IPS-20b (cell line): Measurements from ENCODE around the gene C19orf12.
"Not testable (repeated sequence)": the region's sequence is repeated elsewhere in the genome, so short reads cannot be mapped to it uniquely, and the experiment has no call there.

ENCODE experiments used
- H3K27ac ChIP-seq: one replicate; pipeline ENCODE4 v1.5.1; 2013; ENCODE audit warnings: low read length
- H3K27me3 ChIP-seq: 2 replicates; pipeline ENCODE4 v1.6.1; 2013; ENCODE audit warnings: mild to moderate bottlenecking, low read length, inconsistent platforms; ENCODE audit not compliant: insufficient read depth
- H3K36me3 ChIP-seq: 2 replicates; pipeline ENCODE4 v1.6.1; 2013; ENCODE audit warnings: low read depth, mild to moderate bottlenecking, inconsistent platforms, low read length, moderate library complexity; ENCODE audit not compliant: insufficient read depth
- H3K4me1 ChIP-seq: 2 replicates; pipeline ENCODE4 v1.6.1; 2013; ENCODE audit warnings: mild to moderate bottlenecking, control low read depth, inconsistent platforms, low read length, moderate library complexity; ENCODE audit not compliant: insufficient read depth
- H3K4me3 ChIP-seq: 2 replicates; pipeline ENCODE4 v1.5.1; 2013; ENCODE audit warnings: mild to moderate bottlenecking, low read length, inconsistent platforms
- H3K9ac ChIP-seq: 2 replicates; pipeline ENCODE4 v1.6.1; 2013; ENCODE audit warnings: low read depth, mild to moderate bottlenecking, inconsistent platforms, low read length, moderate library complexity
- H3K9me3 ChIP-seq: 2 replicates; pipeline ENCODE4 v1.6.1; 2013; ENCODE audit warnings: mild to moderate bottlenecking, low read depth, low read length, inconsistent platforms; ENCODE audit not compliant: insufficient read depth

Gene C19orf12

GRCh38 chr19:29724102-29724641 lies 9.1 kb upstream of the C19orf12 start:
- H3K4me3 ChIP-seq, result peak overlapping the region; percentile 62; the same call in 1 of the 2 replicates
- H3K27me3 ChIP-seq, result peaks cover 33% of the 10 kb centered on the region
- peak overlapping the region; percentile 76; the same call in 1 of the 2 replicates for H3K9ac ChIP-seq

GRCh38 chr19:29717051-29717450 lies 2.0 kb upstream of the C19orf12 start:
- Histone ChIP-seq H3K9ac (no peak overlapping the region), H3K36me3 (no peaks in the 10 kb centered on the region), H3K9me3 (no peaks in the 10 kb centered on the region), H3K4me1 (peaks cover 8% of the 10 kb centered on the region; the same call in 1 of the 2 replicates), H3K4me3 (no peak overlapping the region), H3K27me3 (no peaks in the 10 kb centered on the region), H3K27ac (no peak overlapping the region)

More at GRCh38 chr19:29724102-29724641, 9.1 kb upstream of the C19orf12 start:
- Histone ChIP-seq H3K9me3 (no peaks in the 10 kb centered on the region), H3K4me1 (peaks cover 4% of the 10 kb centered on the region; the same call in 1 of the 2 replicates), H3K27ac (no peak overlapping the region), H3K36me3 (no peaks in the 10 kb centered on the region)

- Histone ChIP-seq H3K9ac (peak overlapping the region; percentile 84), H3K4me1 (peaks cover 8% of the 10 kb centered on the region; the same call in 1 of the 2 replicates), H3K27ac (no peak overlapping the region), H3K36me3 (no peaks in the 10 kb centered on the region), H3K27me3 (no peaks in the 10 kb centered on the region), H3K4me3 (peak overlapping the region; percentile 84), H3K9me3 (no peaks in the 10 kb centered on the region)
These were observed 880 bp upstream of the C19orf12 start for GRCh38 chr19:29715701-29716581.

GRCh38 chr19:29714371-29714952 lies 599 bp downstream of the C19orf12 start:
- Histone ChIP-seq H3K36me3 (no peaks in the 10 kb centered on the region), H3K4me1 (peaks cover 8% of the 10 kb centered on the region; the same call in 1 of the 2 replicates), H3K9me3 (no peaks in the 10 kb centered on the region), H3K27ac (no peak overlapping the region), H3K4me3 (peak overlapping the region; percentile 84), H3K27me3 (no peaks in the 10 kb centered on the region), H3K9ac (peak overlapping the region; percentile 84; the same call in 1 of the 2 replicates)

- H3K27me3 ChIP-seq, result no peaks in the 10 kb centered on the region
- no peak overlapping the region for H3K9ac ChIP-seq
- H3K27ac ChIP-seq, result no peak overlapping the region
- no peaks in the 10 kb centered on the region for H3K36me3 ChIP-seq
- no peak overlapping the region for H3K4me3 ChIP-seq
- no peaks in the 10 kb centered on the region for H3K9me3 ChIP-seq
- peaks cover 8% of the 10 kb centered on the region; the same call in 1 of the 2 replicates for H3K4me1 ChIP-seq
These were observed 2.1 kb downstream of the C19orf12 start for GRCh38 chr19:29712744-29713516.

GRCh38 chr19:29711584-29712132 lies 3.4 kb downstream of the C19orf12 start:
- Histone ChIP-seq H3K36me3 (no peaks in the 10 kb centered on the region), H3K27me3 (no peaks in the 10 kb centered on the region), H3K9me3 (no peaks in the 10 kb centered on the region), H3K4me1 (peaks cover 8% of the 10 kb centered on the region; the same call in 1 of the 2 replicates), H3K27ac (no peak overlapping the region), H3K4me3 (no peak overlapping the region), H3K9ac (no peak overlapping the region)

- not testable (repeated sequence) for H3K36me3 ChIP-seq, H3K27me3 ChIP-seq, H3K27ac ChIP-seq, H3K4me3 ChIP-seq, H3K9me3 ChIP-seq, H3K4me1 ChIP-seq, H3K9ac ChIP-seq
These were observed 5.6 kb downstream of the C19orf12 start for GRCh38 chr19:29709440-29709798.

GRCh38 chr19:29708554-29709439 lies 6.3 kb downstream of the C19orf12 start:
- Histone ChIP-seq H3K4me3 (no peak overlapping the region), H3K9ac (no peak overlapping the region), H3K27ac (no peak overlapping the region), H3K36me3 (no peaks in the 10 kb centered on the region), H3K4me1 (no peaks in the 10 kb centered on the region), H3K27me3 (no peaks in the 10 kb centered on the region), H3K9me3 (no peaks in the 10 kb centered on the region)

GRCh38 chr19:29706635-29707034 lies 8.4 kb downstream of the C19orf12 start:
- Histone ChIP-seq H3K4me3 (no peak overlapping the region), H3K36me3 (no peaks in the 10 kb centered on the region), H3K9ac (no peak overlapping the region), H3K9me3 (no peaks in the 10 kb centered on the region), H3K27ac (no peak overlapping the region), H3K27me3 (no peaks in the 10 kb centered on the region), H3K4me1 (no peaks in the 10 kb centered on the region)

GRCh38 chr19:29705706-29706105 lies 9.4 kb downstream of the C19orf12 start:
- Histone ChIP-seq H3K9me3 (no peaks in the 10 kb centered on the region), H3K36me3 (no peaks in the 10 kb centered on the region), H3K9ac (no peak overlapping the region), H3K27ac (no peak overlapping the region), H3K4me1 (no peaks in the 10 kb centered on the region), H3K27me3 (no peaks in the 10 kb centered on the region), H3K4me3 (no peak overlapping the region)
